Tibial nerve (tissue), 4 donors: ENCODE measurements around the gene ELFN1. TPM values are rescaled to one million over a fixed set of nuclear protein-coding genes. Genes with fewer than 3 reads are reported as not detected.

ENCODE experiments used
- DNase-seq, 2 donors: peaks; one replicate each; pipeline ENCODE4 v3.0.0-alpha.2; 2019; ENCODE audit warnings: low spot score in 2 of 2
- H3K27ac ChIP-seq, 4 donors: fragments of 200-600 bp; sonication (generic) in 3 of 4; one replicate each; pipeline ENCODE4 v1.5.1; 2017 to 2019; ENCODE audit warnings: mild to moderate bottlenecking in 1 of 4
- H3K27me3 ChIP-seq, 2 donors: fragments of 200-600 bp; sonication (generic) in 1 of 2; one replicate each; pipeline versions ENCODE4 v1.5.1 to v1.6.0; 2017 to 2019
- H3K36me3 ChIP-seq, 3 donors: fragments of 200-600 bp; sonication (generic); one replicate each; pipeline ENCODE4 v1.5.1; 2018 to 2019
- H3K4me1 ChIP-seq, 4 donors: fragments of 200-600 bp; sonication (generic) in 3 of 4; one replicate each; pipeline ENCODE4 v1.5.1; 2017 to 2019
- H3K4me3 ChIP-seq, 4 donors: fragments of 200-600 bp; sonication (generic) in 3 of 4; one replicate each; pipeline ENCODE4 v1.5.1; 2017 to 2019; ENCODE audit warnings: mild to moderate bottlenecking in 1 of 4, moderate library complexity in 1 of 4
- H3K9me3 ChIP-seq, 4 donors: fragments of 200-600 bp; sonication (generic) in 3 of 4; one replicate each; pipeline ENCODE4 v1.5.1; 2017 to 2019
- EP300 ChIP-seq, 2 donors: sonication (generic); formaldehyde crosslinking; IDR thresholded peaks; one replicate each; pipeline ENCODE4 v1.6.1; 2017; ENCODE audit warnings: antibody characterized with exemption in 2 of 2, mild to moderate bottlenecking in 1 of 2
- POLR2A ChIP-seq, 2 donors: fragments of 450-650 bp; IDR thresholded peaks; one replicate each; pipeline ENCODE4 v1.6.1; 2017; ENCODE audit warnings: antibody characterized with exemption in 2 of 2, mild to moderate bottlenecking in 2 of 2, moderate library complexity in 2 of 2
- WGBS, 2 donors: methylation state at CpG; one replicate each; pipeline ENCODE4 v1.1.5; 2018; 5-methylcytosine and 5-hydroxymethylcytosine counted together
- total RNA-seq, 4 donors: library from RNA; depleted of rRNA; stranded (reverse); fragments of >200 nt; gene quantifications; one replicate each; pipeline ENCODE4 v1.1.0, GENCODE V29; 2016
- TF ChIP-seq, protein P1 (sequence below), 5 experiments: fragments of 200-600 bp in 3 of 5; fragments of 450-650 bp in 2 of 5; sonication (generic) in 3 of 5; IDR thresholded peaks; one replicate each; pipeline ENCODE4 v1.5.1; 2016 to 2019; ENCODE audit warnings: antibody characterized with exemption in 5 of 5, mild to moderate bottlenecking in 3 of 5, moderate library complexity in 2 of 5

Gene ELFN1
- total RNA-seq, 4 donors from 2014 or later = 0.21 to 2.4 (median 1.5) TPM

GRCh38 chr7:1758028-1758858 lies 88.2 kb downstream of the ELFN1 start:
- TF ChIP-seq POLR2A (IDR thresholded peaks at IDR 0.05) (no peak), EP300 (IDR thresholded peaks at IDR 0.05) (no peak)
- TF ChIP-seq, protein P1, sequence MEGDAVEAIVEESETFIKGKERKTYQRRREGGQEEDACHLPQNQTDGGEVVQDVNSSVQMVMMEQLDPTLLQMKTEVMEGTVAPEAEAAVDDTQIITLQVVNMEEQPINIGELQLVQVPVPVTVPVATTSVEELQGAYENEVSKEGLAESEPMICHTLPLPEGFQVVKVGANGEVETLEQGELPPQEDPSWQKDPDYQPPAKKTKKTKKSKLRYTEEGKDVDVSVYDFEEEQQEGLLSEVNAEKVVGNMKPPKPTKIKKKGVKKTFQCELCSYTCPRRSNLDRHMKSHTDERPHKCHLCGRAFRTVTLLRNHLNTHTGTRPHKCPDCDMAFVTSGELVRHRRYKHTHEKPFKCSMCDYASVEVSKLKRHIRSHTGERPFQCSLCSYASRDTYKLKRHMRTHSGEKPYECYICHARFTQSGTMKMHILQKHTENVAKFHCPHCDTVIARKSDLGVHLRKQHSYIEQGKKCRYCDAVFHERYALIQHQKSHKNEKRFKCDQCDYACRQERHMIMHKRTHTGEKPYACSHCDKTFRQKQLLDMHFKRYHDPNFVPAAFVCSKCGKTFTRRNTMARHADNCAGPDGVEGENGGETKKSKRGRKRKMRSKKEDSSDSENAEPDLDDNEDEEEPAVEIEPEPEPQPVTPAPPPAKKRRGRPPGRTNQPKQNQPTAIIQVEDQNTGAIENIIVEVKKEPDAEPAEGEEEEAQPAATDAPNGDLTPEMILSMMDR (IDR thresholded peaks at IDR 0.05) = no peak

DNA sequence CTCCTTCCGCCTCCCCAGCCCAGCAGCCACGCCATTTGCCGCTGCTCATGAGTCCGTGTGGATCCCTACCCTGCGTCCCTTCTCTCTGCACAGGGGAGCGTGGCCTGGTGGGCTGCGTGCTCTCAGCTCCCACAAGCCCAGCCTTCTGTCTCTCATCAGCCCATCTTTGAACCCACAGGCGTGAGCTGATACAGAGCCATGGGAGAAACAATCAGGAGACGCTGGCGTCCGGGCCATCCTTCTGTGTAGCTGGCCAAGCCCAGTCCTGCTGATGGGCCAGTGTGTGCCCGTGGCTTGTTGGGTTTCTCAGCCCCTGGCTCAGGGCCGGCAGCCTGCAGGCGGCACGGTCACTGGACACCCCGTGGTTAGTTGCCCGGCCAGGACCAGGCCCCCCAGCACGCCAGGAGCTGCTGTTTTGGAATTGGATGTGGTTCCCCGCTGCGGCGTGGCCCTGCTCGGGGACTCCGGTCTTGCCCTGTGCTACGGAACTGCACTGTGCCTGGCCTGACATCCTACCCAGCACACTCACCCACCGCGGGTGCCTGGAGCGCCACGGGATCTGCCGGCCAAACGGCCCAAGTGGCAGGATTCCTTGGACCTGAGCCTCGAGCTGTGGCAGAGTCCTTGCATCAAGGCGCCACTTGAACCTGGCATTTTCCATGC lies 88.9 kb downstream of the ELFN1 start:
- no peak for DNase-seq
- Histone ChIP-seq H3K36me3 (no peaks in the 10 kb centered on the region), H3K4me3 (no peak overlapping the region), H3K27ac (no peak overlapping the region), H3K9me3 (peaks cover 0 to 19% (median 0%) of the 10 kb centered on the region in 4 donors), H3K27me3 (peaks cover 0 to 22% of the 10 kb centered on the region in 2 donors), H3K4me1 (no peaks in the 10 kb centered on the region)
- 83% methylated on average over 14 to 25 of the region's 32 CpGs for WGBS, 2 donors
- TF ChIP-seq, protein P1 (IDR thresholded peaks at IDR 0.05) = no peak

More at GRCh38 chr7:1758028-1758858, 88.2 kb downstream of the ELFN1 start:
- H3K4me3 ChIP-seq = no peak overlapping the region
- no peak overlapping the region for H3K27ac ChIP-seq
- no peaks in the 10 kb centered on the region for H3K4me1 ChIP-seq
- DNase-seq = no peak
- 68 to 85% methylated on average over 10 to 15 of the region's 15 CpGs for WGBS, 2 donors
- no peaks in the 10 kb centered on the region for H3K36me3 ChIP-seq
- peaks cover 0 to 22% of the 10 kb centered on the region in 2 donors for H3K27me3 ChIP-seq
- H3K9me3 ChIP-seq = peaks cover 0 to 13% (median 0%) of the 10 kb centered on the region in 4 donors

DNA sequence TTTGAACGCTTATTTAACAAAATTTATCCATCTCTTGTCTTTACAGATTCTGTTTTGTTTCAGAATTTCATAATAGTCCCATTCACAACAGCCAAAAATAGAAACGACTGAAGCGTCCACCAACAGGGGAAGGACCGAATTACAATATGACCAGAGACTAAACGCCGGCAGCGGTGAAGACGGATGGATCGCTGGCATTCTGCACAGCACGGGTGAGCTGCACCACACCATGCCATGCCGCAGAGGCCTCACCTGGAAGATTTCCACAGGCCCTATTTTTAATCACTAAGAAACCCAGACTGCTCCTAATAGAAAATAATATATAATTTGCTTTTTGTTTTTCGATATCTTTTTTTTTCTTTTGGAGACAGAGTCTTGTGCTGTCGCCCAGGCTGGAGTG lies 91.0 kb downstream of the ELFN1 start:
- H3K4me3 ChIP-seq = no peak overlapping the region

DNA sequence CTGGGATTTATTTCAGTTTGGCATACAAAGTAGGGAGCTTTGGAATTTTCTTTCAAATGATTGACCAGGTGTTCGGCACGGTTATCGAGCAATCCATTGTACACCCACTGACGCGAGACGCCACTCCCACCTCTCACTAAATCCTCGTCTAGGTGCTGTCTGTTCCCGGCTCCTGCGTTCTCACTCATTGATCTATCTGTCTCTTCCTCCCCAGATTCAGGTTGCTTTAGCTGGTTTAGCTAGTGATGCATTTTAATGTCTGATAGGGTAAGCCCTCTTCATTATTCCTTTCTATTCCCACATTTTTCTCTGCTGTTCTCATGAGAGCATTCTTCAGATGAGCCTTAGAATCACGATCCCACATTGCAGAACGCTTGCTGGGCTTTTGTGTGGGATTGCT lies 91.7 kb downstream of the ELFN1 start:
- DNase-seq = no peak

More for the DNA sequence above, 91.0 kb downstream of the ELFN1 start:
- TF ChIP-seq EP300 (IDR thresholded peaks at IDR 0.05) (no peak), POLR2A (IDR thresholded peaks at IDR 0.05) (no peak)
- TF ChIP-seq, protein P1 (IDR thresholded peaks at IDR 0.05) = no peak
- Histone ChIP-seq H3K27me3 (peaks cover 0 to 16% of the 10 kb centered on the region in 2 donors), H3K27ac (no peak overlapping the region), H3K9me3 (peaks cover 0 to 32% (median 2%) of the 10 kb centered on the region in 4 donors), H3K36me3 (no peaks in the 10 kb centered on the region), H3K4me1 (no peaks in the 10 kb centered on the region)
- 60 to 67% methylated on average over 13 of the region's 13 CpGs for WGBS, 2 donors
- no peak for DNase-seq

More for the DNA sequence above, 91.7 kb downstream of the ELFN1 start:
- no peaks in the 10 kb centered on the region for H3K4me1 ChIP-seq
- H3K9me3 ChIP-seq = peaks cover 0 to 32% (median 2%) of the 10 kb centered on the region in 4 donors
- 78% methylated on average over 11 of the region's 11 CpGs for WGBS, 2 donors
- H3K36me3 ChIP-seq = no peaks in the 10 kb centered on the region
- peaks cover 0 to 12% of the 10 kb centered on the region in 2 donors for H3K27me3 ChIP-seq
- no peak overlapping the region for H3K4me3 ChIP-seq
- no peak overlapping the region for H3K27ac ChIP-seq
- TF ChIP-seq EP300 (IDR thresholded peaks at IDR 0.05) = no peak
- no peak for TF ChIP-seq POLR2A (IDR thresholded peaks at IDR 0.05)
- TF ChIP-seq, protein P1 (IDR thresholded peaks at IDR 0.05) = no peak
